SK-N-SH treated with all-trans-retinoic acid at 6 μM for 48 hours (cell line): ENCODE data around the gene PAIP2.
A peak's percentile ranks its signal among the peaks of the same experiment; 100 is the strongest.

ENCODE experiments used
- ATAC-seq: fragments of 200-7000 bp; cut with Tn5 transposase; 3 replicates; pipeline ENCODE4 v1.9.1; 2020; ENCODE audit warnings: mild to moderate bottlenecking, moderate library complexity
- ARNTL ChIP-seq: fragments of 450-650 bp; formaldehyde crosslinking; IDR thresholded peaks from 2 replicates; pipeline ENCODE4 v1.5.0; 2020; ENCODE audit warnings: low read depth, mild to moderate bottlenecking, moderate library complexity, borderline replicate concordance
- CSDC2 ChIP-seq: fragments of 250-450 bp; sonication (Bioruptor Pico); IDR thresholded peaks from 2 replicates; pipeline ENCODE4 v1.5.0; 2020; ENCODE audit warnings: mild to moderate bottlenecking, moderate library complexity
- ESRRG ChIP-seq: fragments of 250-450 bp; sonication (Bioruptor Pico); IDR thresholded peaks from 2 replicates; pipeline ENCODE4 v1.6.1; 2021; ENCODE audit warnings: mild to moderate bottlenecking
- GLIS3 ChIP-seq: fragments of 250-450 bp; sonication (Bioruptor Pico); IDR thresholded peaks from 2 replicates; pipeline ENCODE4 v1.5.0; 2020; ENCODE audit warnings: mild to moderate bottlenecking, moderate library complexity
- ISL1 ChIP-seq: fragments of 250-450 bp; sonication (Bioruptor Pico); IDR thresholded peaks from 2 replicates; pipeline ENCODE4 v2.1.2; 2022; ENCODE audit warnings: mild to moderate bottlenecking, moderate library complexity
- OSR1 ChIP-seq: fragments of 250-450 bp; sonication (Bioruptor Pico); IDR thresholded peaks from 2 replicates; pipeline ENCODE4 v1.8.0; 2022; ENCODE audit warnings: moderate library complexity, mild to moderate bottlenecking, inconsistent platforms
- PPARA ChIP-seq: fragments of 250-450 bp; sonication (Bioruptor Pico); IDR thresholded peaks from 2 replicates; pipeline ENCODE4 v1.5.0; 2020; ENCODE audit warnings: mild to moderate bottlenecking, borderline replicate concordance
- RARB ChIP-seq: fragments of 250-450 bp; sonication (Bioruptor Pico); IDR thresholded peaks from 2 replicates; pipeline ENCODE4 v1.8.0; 2021; ENCODE audit warnings: mild to moderate bottlenecking, moderate library complexity
- SNAI2 ChIP-seq: fragments of 250-450 bp; sonication (Bioruptor Pico); IDR thresholded peaks from 2 replicates; pipeline ENCODE4 v1.5.0; 2020; ENCODE audit warnings: mild to moderate bottlenecking, moderate library complexity
- TCF4 ChIP-seq: fragments of 250-450 bp; sonication (Bioruptor Pico); IDR thresholded peaks from 2 replicates; pipeline ENCODE4 v1.8.0; 2021; ENCODE audit warnings: mild to moderate bottlenecking, moderate library complexity, borderline replicate concordance
- TOX ChIP-seq: fragments of 250-450 bp; sonication (Bioruptor Pico); IDR thresholded peaks from 2 replicates; pipeline ENCODE4 v1.8.0; 2021; ENCODE audit warnings: mild to moderate bottlenecking, moderate library complexity, borderline replicate concordance
- ZC3H10 ChIP-seq: fragments of 250-450 bp; sonication (Bioruptor Pico); IDR thresholded peaks from 2 replicates; pipeline ENCODE4 v1.5.1; 2021; ENCODE audit warnings: mild to moderate bottlenecking, moderate library complexity
- ZFP3 ChIP-seq: fragments of 250-450 bp; sonication (Bioruptor Pico); IDR thresholded peaks from 2 replicates; pipeline ENCODE4 v1.5.0; 2020; ENCODE audit warnings: mild to moderate bottlenecking, moderate library complexity
- ZNF565 ChIP-seq: fragments of 450-650 bp; formaldehyde crosslinking; conservative IDR thresholded peaks from 2 replicates; pipeline ENCODE4 v1.5.0; 2020; ENCODE audit warnings: low read depth, mild to moderate bottlenecking, moderate library complexity
- ZNF8 ChIP-seq: fragments of 450-650 bp; formaldehyde crosslinking; IDR thresholded peaks from 2 replicates; pipeline ENCODE4 v1.5.0; 2020; ENCODE audit warnings: mild to moderate bottlenecking, moderate library complexity
- TF ChIP-seq, protein P1 (sequence below): fragments of 250-450 bp; sonication (Bioruptor Pico); IDR thresholded peaks from 2 replicates; pipeline ENCODE4 v1.8.0; 2021; ENCODE audit warnings: low read depth, mild to moderate bottlenecking, moderate library complexity, borderline replicate concordance
- TF ChIP-seq, protein P2 (sequence below): fragments of 250-450 bp; sonication (Bioruptor Pico); IDR thresholded peaks from 2 replicates; pipeline ENCODE4 v1.8.0; 2020; ENCODE audit warnings: mild to moderate bottlenecking, moderate library complexity, borderline replicate concordance
- TF ChIP-seq, protein P3 (sequence below): fragments of 250-450 bp; sonication (Bioruptor Pico); IDR thresholded peaks from 2 replicates; pipeline ENCODE4 v1.5.0; 2020; ENCODE audit warnings: mild to moderate bottlenecking, moderate library complexity
- TF ChIP-seq, protein P4 (sequence below): fragments of 250-450 bp; sonication (Bioruptor Pico); IDR thresholded peaks from 2 replicates; pipeline ENCODE4 v1.5.1; 2021; ENCODE audit warnings: mild to moderate bottlenecking, moderate library complexity

PAIP2 gene

DNA sequence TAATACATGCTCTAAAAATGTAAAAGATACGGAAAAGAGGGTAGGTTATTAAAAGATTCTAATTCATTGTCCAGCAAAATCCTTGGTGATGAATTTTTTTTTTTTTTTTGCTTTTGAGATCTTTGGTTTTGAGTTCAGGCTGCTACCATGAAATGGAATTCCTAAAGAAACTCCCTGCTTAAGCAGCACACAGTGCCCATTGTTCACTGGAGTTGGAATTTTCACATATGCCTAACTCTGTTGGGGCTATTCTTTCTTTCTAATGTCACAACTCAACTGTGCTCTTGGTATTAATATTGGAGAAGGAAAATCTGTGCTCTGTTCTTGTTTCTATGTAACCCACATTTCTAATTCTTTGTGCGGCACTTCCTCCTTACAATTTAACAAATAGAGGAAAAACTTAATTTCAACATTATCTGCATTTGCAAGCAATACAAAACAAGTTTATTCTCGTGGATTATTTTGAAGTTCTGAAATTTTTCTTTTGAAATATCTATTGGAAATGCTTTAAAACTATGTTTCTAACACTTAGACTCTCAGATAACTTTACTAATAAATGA is 26.5 kb upstream of the PAIP2 start:
- no peak for TF ChIP-seq TCF4 (CRISPR knock-in tag)
- TF ChIP-seq OSR1, result no peak
- TF ChIP-seq SNAI2, result no peak
- no peak for TF ChIP-seq ZFP3 (CRISPR knock-in tag)
- ATAC-seq, result no peak

DNA sequence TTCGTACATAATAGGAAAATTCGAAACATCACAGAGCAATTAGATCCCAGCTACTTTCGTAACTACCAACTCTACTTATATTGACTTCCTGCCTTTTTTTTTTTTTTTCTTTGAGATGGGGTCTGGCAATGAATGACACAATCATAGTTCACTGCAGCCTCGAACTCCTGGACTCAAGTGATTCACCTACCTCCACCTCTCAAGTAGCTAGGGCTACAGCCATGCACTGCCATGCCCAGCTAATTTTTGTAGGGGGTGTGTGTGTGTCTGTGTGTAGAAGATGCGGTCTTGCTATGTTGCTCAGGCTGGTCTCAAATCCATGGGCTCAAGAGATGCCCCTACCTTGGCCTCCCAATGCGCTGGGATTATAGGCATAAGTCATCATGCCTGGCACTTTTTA is 5.8 kb upstream of the PAIP2 start:
- ATAC-seq, result peak; percentile 13
- TF ChIP-seq SNAI2 (no peak), CSDC2 (CRISPR knock-in tag) (no peak), ISL1 (CRISPR knock-in tag) (no peak), ZNF565 (CRISPR knock-in tag) (no peak), ARNTL (no peak), TOX (CRISPR knock-in tag) (no peak), ESRRG (CRISPR knock-in tag) (no peak)
- TF ChIP-seq, protein P1, sequence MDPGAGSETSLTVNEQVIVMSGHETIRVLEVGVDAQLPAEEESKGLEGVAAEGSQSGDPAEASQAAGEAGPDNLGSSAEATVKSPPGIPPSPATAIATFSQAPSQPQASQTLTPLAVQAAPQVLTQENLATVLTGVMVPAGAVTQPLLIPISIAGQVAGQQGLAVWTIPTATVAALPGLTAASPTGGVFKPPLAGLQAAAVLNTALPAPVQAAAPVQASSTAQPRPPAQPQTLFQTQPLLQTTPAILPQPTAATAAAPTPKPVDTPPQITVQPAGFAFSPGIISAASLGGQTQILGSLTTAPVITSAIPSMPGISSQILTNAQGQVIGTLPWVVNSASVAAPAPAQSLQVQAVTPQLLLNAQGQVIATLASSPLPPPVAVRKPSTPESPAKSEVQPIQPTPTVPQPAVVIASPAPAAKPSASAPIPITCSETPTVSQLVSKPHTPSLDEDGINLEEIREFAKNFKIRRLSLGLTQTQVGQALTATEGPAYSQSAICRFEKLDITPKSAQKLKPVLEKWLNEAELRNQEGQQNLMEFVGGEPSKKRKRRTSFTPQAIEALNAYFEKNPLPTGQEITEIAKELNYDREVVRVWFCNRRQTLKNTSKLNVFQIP (CRISPR knock-in tag), result no peak

DNA sequence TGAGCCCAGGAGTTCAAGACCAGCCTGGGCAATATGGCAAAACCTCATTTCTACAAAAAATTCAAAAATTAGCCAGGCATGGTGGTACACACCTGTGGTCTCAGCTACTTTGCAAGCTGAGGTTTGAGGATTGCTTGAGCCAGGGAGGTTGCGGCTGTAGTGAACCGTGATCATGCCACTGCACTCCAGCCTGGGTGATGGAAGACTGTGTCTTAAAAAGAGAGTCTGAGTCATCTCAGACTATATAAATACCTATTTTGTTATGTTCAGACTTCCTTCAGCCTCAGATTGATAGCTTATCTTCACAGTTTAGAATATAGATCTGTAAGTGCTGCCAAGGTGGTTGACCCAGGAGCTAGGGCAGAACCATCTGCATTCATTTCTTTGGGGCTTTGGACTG is 1.6 kb upstream of the PAIP2 start:
- ATAC-seq, result no peak
- TF ChIP-seq RARB (CRISPR knock-in tag) (no peak), ARNTL (no peak), GLIS3 (CRISPR knock-in tag) (no peak), SNAI2 (no peak), ZC3H10 (CRISPR knock-in tag) (no peak), ZNF565 (CRISPR knock-in tag) (no peak), PPARA (CRISPR knock-in tag) (no peak), CSDC2 (CRISPR knock-in tag) (no peak), ZFP3 (CRISPR knock-in tag) (no peak)
- TF ChIP-seq, protein P2, sequence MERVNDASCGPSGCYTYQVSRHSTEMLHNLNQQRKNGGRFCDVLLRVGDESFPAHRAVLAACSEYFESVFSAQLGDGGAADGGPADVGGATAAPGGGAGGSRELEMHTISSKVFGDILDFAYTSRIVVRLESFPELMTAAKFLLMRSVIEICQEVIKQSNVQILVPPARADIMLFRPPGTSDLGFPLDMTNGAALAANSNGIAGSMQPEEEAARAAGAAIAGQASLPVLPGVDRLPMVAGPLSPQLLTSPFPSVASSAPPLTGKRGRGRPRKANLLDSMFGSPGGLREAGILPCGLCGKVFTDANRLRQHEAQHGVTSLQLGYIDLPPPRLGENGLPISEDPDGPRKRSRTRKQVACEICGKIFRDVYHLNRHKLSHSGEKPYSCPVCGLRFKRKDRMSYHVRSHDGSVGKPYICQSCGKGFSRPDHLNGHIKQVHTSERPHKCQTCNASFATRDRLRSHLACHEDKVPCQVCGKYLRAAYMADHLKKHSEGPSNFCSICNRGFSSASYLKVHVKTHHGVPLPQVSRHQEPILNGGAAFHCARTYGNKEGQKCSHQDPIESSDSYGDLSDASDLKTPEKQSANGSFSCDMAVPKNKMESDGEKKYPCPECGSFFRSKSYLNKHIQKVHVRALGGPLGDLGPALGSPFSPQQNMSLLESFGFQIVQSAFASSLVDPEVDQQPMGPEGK, result no peak
- TF ChIP-seq, protein P3, sequence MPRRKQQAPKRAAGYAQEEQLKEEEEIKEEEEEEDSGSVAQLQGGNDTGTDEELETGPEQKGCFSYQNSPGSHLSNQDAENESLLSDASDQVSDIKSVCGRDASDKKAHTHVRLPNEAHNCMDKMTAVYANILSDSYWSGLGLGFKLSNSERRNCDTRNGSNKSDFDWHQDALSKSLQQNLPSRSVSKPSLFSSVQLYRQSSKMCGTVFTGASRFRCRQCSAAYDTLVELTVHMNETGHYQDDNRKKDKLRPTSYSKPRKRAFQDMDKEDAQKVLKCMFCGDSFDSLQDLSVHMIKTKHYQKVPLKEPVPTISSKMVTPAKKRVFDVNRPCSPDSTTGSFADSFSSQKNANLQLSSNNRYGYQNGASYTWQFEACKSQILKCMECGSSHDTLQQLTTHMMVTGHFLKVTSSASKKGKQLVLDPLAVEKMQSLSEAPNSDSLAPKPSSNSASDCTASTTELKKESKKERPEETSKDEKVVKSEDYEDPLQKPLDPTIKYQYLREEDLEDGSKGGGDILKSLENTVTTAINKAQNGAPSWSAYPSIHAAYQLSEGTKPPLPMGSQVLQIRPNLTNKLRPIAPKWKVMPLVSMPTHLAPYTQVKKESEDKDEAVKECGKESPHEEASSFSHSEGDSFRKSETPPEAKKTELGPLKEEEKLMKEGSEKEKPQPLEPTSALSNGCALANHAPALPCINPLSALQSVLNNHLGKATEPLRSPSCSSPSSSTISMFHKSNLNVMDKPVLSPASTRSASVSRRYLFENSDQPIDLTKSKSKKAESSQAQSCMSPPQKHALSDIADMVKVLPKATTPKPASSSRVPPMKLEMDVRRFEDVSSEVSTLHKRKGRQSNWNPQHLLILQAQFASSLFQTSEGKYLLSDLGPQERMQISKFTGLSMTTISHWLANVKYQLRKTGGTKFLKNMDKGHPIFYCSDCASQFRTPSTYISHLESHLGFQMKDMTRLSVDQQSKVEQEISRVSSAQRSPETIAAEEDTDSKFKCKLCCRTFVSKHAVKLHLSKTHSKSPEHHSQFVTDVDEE (CRISPR knock-in tag), result no peak
- TF ChIP-seq, protein P4, sequence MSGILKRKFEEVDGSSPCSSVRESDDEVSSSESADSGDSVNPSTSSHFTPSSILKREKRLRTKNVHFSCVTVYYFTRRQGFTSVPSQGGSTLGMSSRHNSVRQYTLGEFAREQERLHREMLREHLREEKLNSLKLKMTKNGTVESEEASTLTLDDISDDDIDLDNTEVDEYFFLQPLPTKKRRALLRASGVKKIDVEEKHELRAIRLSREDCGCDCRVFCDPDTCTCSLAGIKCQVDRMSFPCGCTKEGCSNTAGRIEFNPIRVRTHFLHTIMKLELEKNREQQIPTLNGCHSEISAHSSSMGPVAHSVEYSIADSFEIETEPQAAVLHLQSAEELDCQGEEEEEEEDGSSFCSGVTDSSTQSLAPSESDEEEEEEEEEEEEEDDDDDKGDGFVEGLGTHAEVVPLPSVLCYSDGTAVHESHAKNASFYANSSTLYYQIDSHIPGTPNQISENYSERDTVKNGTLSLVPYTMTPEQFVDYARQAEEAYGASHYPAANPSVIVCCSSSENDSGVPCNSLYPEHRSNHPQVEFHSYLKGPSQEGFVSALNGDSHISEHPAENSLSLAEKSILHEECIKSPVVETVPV (CRISPR knock-in tag), result no peak

DNA sequence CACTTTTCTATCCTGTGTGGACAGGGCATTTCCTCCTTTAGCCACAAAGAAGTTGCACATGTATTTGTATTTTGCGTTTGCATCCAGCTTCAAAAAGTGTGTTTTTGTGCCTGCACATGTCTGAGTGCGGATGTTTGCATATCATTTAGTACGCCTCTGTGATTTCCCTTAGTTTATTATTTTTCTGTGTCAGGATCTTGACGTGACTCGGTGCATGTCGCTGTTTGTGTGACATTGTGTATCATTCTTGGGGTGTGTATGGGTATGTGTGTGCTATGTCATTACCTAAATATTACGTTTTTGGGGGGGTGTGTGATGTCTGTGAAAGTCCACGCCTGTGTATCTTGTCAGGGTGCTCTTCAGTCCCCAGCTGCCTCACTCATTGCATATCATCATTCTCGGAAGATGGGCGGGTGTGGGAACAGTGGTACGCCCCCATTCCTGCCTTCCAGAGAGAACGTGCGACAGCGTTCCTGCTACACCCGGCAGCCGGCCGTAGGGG is 416 bp upstream of the PAIP2 start:
- peak; percentile 88 for TF ChIP-seq ZNF8 (CRISPR knock-in tag)
- TF ChIP-seq, protein P4 (CRISPR knock-in tag), result no peak
- no peak for ATAC-seq
